Transverse colon (tissue), 4 donors: ENCODE data around the gene CAMTA1. TPM values are rescaled to one million over a fixed set of nuclear protein-coding genes. Genes with fewer than 3 reads are reported as not detected.
A peak's percentile ranks its signal among the peaks of the same experiment; 100 is the strongest.

Source experiments
- DNase-seq: peaks from one replicate; pipeline ENCODE4 v3.0.0-alpha.2; 2019
- H3K27ac ChIP-seq, 4 donors: fragments of 200-600 bp; sonication (generic); 2 replicates each; pipeline ENCODE4 v1.5.1; 2016 to 2018; ENCODE audit warnings: inconsistent platforms in 4 of 4
- H3K27me3 ChIP-seq: fragments of 200-600 bp; sonication (generic); 2 replicates; pipeline ENCODE4 v1.5.1; 2017; ENCODE audit warnings: inconsistent platforms
- H3K36me3 ChIP-seq, 4 donors: fragments of 200-600 bp; sonication (generic); 2 replicates each; pipeline ENCODE4 v1.5.1; 2017 to 2019; ENCODE audit warnings: inconsistent platforms in 4 of 4
- H3K4me1 ChIP-seq, 4 donors: fragments of 200-600 bp; sonication (generic); 2 replicates each; pipeline ENCODE4 v1.5.1; 2017 to 2020; ENCODE audit warnings: inconsistent platforms in 4 of 4
- H3K4me3 ChIP-seq, 4 donors: fragments of 200-600 bp; sonication (generic); 1 replicate in 1 of 4; 2 replicates in 3 of 4; pipeline versions ENCODE4 v1.5.1 to v1.6.1; 2017 to 2019; ENCODE audit warnings: inconsistent platforms in 4 of 4
- H3K9me3 ChIP-seq, 2 donors: fragments of 200-600 bp; sonication (generic); 2 replicates each; pipeline ENCODE4 v1.5.1; 2017 to 2019; ENCODE audit warnings: inconsistent platforms in 2 of 2
- EP300 ChIP-seq: sonication (generic); formaldehyde crosslinking; IDR thresholded peaks from one replicate; pipeline ENCODE4 v1.6.1; 2017; ENCODE audit warnings: antibody characterized with exemption, low read depth
- POLR2A ChIP-seq: fragments of 450-650 bp; IDR thresholded peaks from one replicate; pipeline ENCODE4 v1.6.1; 2016; ENCODE audit warnings: antibody characterized with exemption, mild to moderate bottlenecking, moderate library complexity
- POLR2AphosphoS5 ChIP-seq, 3 donors: sonication (generic); formaldehyde crosslinking; IDR thresholded peaks; one replicate each; pipeline ENCODE4 v1.6.1; 2016; ENCODE audit warnings: antibody characterized with exemption in 3 of 3
- WGBS, 2 donors: methylation state at CpG; one replicate each; pipeline ENCODE4 v1.1.5; 2018; ENCODE audit warnings: low coverage in 1 of 2; 5-methylcytosine and 5-hydroxymethylcytosine counted together
- in situ Hi-C, 4 donors: fragments of 200-750 bp; cut with MboI; loops; one replicate each; pipeline versions ENCODE4 v1.15.0 to v1.15.1; 2017; ENCODE audit warnings: low sequenced_read_pairs in 3 of 4, low pct_ligation_motif_present in 1 of 4, low pct_unique_long_range_greater_than_20kb in 1 of 4
- intact Hi-C: fragments of 100-400 bp; cut with DNase I; formaldehyde crosslinking; loops from one replicate; pipeline ENCODE4 v1.15.1; 2023; ENCODE audit warnings: low total_unique reads
- total RNA-seq, 4 donors: library from RNA; depleted of rRNA; stranded (reverse); fragments of >200 nt; gene quantifications; one replicate each; pipeline ENCODE4 v1.1.0, GENCODE V29; 2016
- TF ChIP-seq, protein P1 (sequence below), 5 experiments: fragments of 200-600 bp in 3 of 5; fragments of 450-650 bp in 2 of 5; sonication (generic) in 3 of 5; IDR thresholded peaks; 1 replicate in 2 of 5; 2 replicates in 3 of 5; pipeline ENCODE4 v1.5.1; 2016 to 2017; ENCODE audit warnings: antibody characterized with exemption in 5 of 5, inconsistent platforms in 3 of 5, mild to moderate bottlenecking in 2 of 5, moderate library complexity in 1 of 5

Gene CAMTA1
- total RNA-seq, 4 donors from 2014 or later, result 93.8 to 268 (median 130) TPM

DNA sequence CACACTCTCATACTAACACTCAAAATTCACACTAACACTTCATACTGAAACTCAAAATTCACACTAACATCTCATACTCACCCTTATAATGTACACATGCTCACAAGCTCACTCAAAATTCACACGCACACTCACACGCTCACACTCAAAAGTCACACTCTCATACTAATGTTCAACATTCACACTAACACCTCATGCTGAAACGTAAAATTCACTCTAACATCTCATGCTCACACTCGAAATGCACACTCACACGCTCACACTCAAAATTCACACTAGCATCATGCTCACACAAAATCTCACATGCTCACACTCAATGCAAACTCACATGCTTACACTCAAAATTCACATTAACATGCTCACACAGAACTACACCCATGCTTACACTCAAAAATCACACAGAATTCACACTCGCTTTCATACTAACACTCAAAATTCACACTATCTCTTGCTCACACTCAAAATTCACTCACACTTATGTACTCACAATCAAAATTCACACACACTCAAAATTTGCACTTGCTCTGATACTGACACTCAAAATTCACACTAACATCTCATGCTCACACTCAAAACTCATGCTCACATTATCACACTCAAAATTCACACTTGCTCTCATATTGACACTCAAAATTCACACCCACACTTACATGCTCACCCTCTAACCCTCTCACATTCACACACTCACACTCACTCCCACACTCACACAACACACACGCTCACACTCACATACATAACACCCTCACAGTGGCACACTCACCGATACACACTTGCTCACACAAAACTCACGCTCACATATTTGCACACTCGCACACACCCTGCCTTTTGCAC, 721.4 kb downstream of the CAMTA1 start:
- H3K4me3 ChIP-seq, result no peak overlapping the region
- H3K27ac ChIP-seq, result no peak overlapping the region
- 86 to 98% methylated on average over 10 of the region's 10 CpGs for WGBS, 2 donors
- H3K27me3 ChIP-seq, result no peaks in the 10 kb centered on the region
- in situ Hi-C loops, result no loop called here
- intact Hi-C loops, result no loop called here
- H3K4me1 ChIP-seq, result peaks cover 0 to 16% (median 6%) of the 10 kb centered on the region in 4 donors
- H3K36me3 ChIP-seq, result no peaks in the 10 kb centered on the region
- TF ChIP-seq, protein P1, sequence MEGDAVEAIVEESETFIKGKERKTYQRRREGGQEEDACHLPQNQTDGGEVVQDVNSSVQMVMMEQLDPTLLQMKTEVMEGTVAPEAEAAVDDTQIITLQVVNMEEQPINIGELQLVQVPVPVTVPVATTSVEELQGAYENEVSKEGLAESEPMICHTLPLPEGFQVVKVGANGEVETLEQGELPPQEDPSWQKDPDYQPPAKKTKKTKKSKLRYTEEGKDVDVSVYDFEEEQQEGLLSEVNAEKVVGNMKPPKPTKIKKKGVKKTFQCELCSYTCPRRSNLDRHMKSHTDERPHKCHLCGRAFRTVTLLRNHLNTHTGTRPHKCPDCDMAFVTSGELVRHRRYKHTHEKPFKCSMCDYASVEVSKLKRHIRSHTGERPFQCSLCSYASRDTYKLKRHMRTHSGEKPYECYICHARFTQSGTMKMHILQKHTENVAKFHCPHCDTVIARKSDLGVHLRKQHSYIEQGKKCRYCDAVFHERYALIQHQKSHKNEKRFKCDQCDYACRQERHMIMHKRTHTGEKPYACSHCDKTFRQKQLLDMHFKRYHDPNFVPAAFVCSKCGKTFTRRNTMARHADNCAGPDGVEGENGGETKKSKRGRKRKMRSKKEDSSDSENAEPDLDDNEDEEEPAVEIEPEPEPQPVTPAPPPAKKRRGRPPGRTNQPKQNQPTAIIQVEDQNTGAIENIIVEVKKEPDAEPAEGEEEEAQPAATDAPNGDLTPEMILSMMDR (IDR thresholded peaks at IDR 0.05), result no peak
- DNase-seq, result no peak
- H3K9me3 ChIP-seq, result no peaks in the 10 kb centered on the region

DNA sequence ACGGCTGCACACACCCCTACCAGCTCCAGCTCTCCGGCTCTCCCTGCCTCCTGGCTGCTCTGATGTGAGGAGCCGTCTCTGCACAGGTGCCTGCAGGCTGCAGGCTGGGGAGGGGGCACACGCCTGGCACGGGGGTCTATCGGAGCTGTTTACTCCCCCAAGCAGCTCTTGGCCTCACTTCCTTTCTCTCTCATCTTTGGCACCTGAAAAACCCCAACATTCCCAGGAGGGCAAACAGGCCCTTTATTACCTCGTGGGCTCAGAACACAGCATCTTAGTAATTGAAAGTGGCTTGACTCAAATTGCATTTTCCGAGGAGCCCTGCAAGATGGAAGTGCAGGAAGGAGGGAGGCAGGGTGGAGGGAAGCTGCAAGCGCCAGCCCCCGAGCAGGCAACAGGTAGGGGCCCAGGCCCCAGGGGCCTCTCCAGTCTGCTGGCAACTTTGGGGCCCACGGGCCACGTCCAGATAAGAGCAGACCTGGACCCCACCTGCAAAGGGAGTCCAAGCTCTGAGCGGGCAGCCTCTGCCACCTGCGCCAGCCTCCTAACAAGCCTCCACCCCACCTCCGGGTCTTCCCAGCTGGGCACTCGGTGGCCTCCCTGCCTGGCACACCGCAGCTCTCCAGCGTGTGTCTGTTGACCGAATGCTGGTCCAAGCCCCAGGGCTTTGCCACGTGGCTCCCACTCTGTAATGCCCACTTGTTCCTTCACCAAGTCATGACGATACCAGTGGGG, 722.2 kb downstream of the CAMTA1 start:
- no peak overlapping the region for H3K4me3 ChIP-seq
- peaks cover 0 to 16% (median 6%) of the 10 kb centered on the region in 4 donors for H3K4me1 ChIP-seq
- 89 to 100% methylated on average over 1 to 21 of the region's 21 CpGs for WGBS, 2 donors
- in situ Hi-C loops (no loop called here), intact Hi-C loops (no loop called here)
- H3K27me3 ChIP-seq, result no peaks in the 10 kb centered on the region
- no peak for DNase-seq
- TF ChIP-seq POLR2AphosphoS5 (IDR thresholded peaks at IDR 0.05) (no peak), POLR2A (no peak), EP300 (no peak)
- TF ChIP-seq, protein P1 (IDR thresholded peaks at IDR 0.05), result no peak
- no peak overlapping the region for H3K27ac ChIP-seq
- no peaks in the 10 kb centered on the region for H3K9me3 ChIP-seq
- no peaks in the 10 kb centered on the region for H3K36me3 ChIP-seq

DNA sequence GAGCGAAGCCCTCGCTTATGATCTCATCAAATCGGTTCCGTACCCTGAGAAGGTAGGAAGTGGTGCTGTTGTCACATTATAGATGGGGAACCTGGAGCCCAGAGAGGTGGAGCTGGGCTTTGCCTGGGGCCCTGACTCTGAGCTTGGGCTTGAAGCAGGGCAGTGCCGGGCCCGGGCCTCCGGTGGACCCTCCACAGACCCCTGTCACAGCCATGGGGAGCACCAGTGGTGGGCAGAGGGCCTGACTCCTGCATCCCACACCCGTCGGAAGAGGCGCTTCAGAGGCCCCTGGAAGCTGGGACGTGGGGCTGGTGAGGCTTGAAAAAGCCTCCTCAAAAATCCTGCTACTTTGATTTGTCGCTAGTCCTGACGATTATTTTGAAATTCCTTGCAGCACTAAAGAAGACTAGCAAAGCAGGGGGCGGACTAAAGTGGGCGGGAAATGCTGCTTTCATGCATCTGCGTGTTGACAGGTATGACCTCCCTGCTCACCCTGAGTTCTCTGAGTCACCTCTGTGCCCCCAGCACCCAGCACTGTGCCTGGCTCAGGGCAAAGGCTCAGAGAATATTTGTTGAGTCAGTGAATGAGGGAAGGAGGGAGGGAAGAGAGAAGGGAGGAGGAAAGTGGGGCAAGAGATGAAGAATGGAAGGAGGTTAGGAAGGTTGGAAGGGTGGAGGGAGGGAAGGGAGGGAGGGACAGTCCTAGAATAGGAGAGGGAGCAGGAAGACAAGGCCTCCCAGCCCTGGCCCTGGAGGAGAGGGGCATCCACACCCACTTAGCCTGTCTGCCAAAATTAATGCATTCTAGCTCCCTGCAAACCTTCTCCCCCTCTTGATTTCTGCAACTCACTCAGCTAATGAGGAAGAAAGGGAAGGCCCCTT, 723.0 kb downstream of the CAMTA1 start:
- WGBS, 2 donors, result 80 to 92% methylated on average over 1 to 16 of the region's 16 CpGs
- Histone ChIP-seq H3K36me3 (no peaks in the 10 kb centered on the region), H3K4me3 (no peak overlapping the region), H3K27ac (peak overlapping the region in 1 of 4 donors; percentile 36), H3K9me3 (no peaks in the 10 kb centered on the region), H3K4me1 (peaks cover 0 to 16% (median 6%) of the 10 kb centered on the region in 4 donors), H3K27me3 (no peaks in the 10 kb centered on the region)
- in situ Hi-C loops (no loop called here), intact Hi-C loops (no loop called here)
- TF ChIP-seq, protein P1 (IDR thresholded peaks at IDR 0.05), result no peak
- TF ChIP-seq POLR2A, result no peak
- no peak for TF ChIP-seq EP300
- TF ChIP-seq POLR2AphosphoS5 (IDR thresholded peaks at IDR 0.05), result no peak
- DNase-seq, result no peak
